TTC549 (cell line): Measurements from ENCODE around the gene TRMT44.
"Not testable (repeated sequence)": the region's sequence is repeated elsewhere in the genome, so short reads cannot be mapped to it uniquely, and the experiment has no call there.

ENCODE experiments used
- FAIRE-seq: peaks from 2 replicates; lab custom pipeline; 2012; peaks lifted over from hg19 to GRCh38; lab: Jason Lieb, UNC

TRMT44 gene

GRCh38 chr4:8494983-8495548, 54.5 kb downstream of the TRMT44 start:
- no peak for FAIRE-seq

GRCh38 chr4:8495803-8496202, 55.2 kb downstream of the TRMT44 start:
- FAIRE-seq: no peak

- FAIRE-seq: no peak
Observed at GRCh38 chr4:8497762-8498161, 57.2 kb downstream of the TRMT44 start.

- no peak for FAIRE-seq
Observed at GRCh38 chr4:8500966-8501365, 60.4 kb downstream of the TRMT44 start.

GRCh38 chr4:8501781-8502180, 61.2 kb downstream of the TRMT44 start:
- no peak for FAIRE-seq

GRCh38 chr4:8502371-8502770, 61.8 kb downstream of the TRMT44 start:
- FAIRE-seq: no peak

- no peak for FAIRE-seq
Observed at GRCh38 chr4:8502836-8503585, 62.4 kb downstream of the TRMT44 start.

- FAIRE-seq: no peak
Observed at GRCh38 chr4:8503801-8504200, 63.2 kb downstream of the TRMT44 start.

GRCh38 chr4:8504279-8505007, 63.9 kb downstream of the TRMT44 start:
- no peak for FAIRE-seq

- no peak for FAIRE-seq
Observed at GRCh38 chr4:8505229-8505628, 64.7 kb downstream of the TRMT44 start.

GRCh38 chr4:8506006-8506372, 65.4 kb downstream of the TRMT44 start:
- no peak for FAIRE-seq

- no peak for FAIRE-seq
Observed at GRCh38 chr4:8506373-8507195, 66.0 kb downstream of the TRMT44 start.

GRCh38 chr4:8507196-8507570, 66.6 kb downstream of the TRMT44 start:
- no peak for FAIRE-seq

GRCh38 chr4:8507624-8508023, 67.0 kb downstream of the TRMT44 start:
- no peak for FAIRE-seq

GRCh38 chr4:8508266-8508665, 67.7 kb downstream of the TRMT44 start:
- FAIRE-seq: no peak

GRCh38 chr4:8508740-8509139, 68.2 kb downstream of the TRMT44 start:
- FAIRE-seq: no peak

- FAIRE-seq: no peak
Observed at GRCh38 chr4:8509311-8509950, 68.9 kb downstream of the TRMT44 start.

- no peak for FAIRE-seq
Observed at GRCh38 chr4:8510191-8510590, 69.6 kb downstream of the TRMT44 start.

- FAIRE-seq: no peak
Observed at GRCh38 chr4:8510611-8511285, 70.2 kb downstream of the TRMT44 start.

GRCh38 chr4:8512510-8512909, 71.9 kb downstream of the TRMT44 start:
- FAIRE-seq: no peak

GRCh38 chr4:8513080-8513479, 72.5 kb downstream of the TRMT44 start:
- not testable (repeated sequence) for FAIRE-seq

GRCh38 chr4:8513931-8514330, 73.4 kb downstream of the TRMT44 start:
- no peak for FAIRE-seq
